ENCODE measurements around the gene KMT2C. TPM values are rescaled to one million over a fixed set of nuclear protein-coding genes. Genes with fewer than 3 reads are reported as not detected.
A peak's percentile ranks its signal among the peaks of the same experiment; 100 is the strongest.

The KMT2C gene
- total RNA-seq, 1 experiment from 2014 or later, result 45.4 TPM

DNA sequence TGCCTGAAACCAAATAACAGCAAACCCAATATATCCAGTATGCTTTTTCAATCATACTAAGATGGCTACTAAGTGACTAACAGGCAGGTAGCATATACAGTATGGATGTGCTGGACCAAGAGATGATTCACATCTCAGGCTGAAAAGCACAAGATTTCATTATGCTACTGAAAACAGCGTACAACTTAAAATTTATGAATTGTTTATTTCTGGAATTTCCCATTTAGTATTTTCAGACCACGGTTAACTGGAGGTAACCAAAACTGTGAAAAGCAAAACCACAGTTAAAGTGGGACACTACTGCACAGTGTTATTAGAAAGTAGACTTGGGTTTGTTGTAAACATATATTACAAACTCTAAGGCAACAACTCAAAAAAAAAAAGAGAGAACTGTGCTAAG lies 91.5 kb downstream of the KMT2C start:
- ATAC-seq (no peak), DNase-seq (ENCODE audit: low spot score) (no peak)
- H3K9me3 Mint-ChIP-seq, result peaks cover 13% of the 10 kb centered on the region
- H3K27ac Mint-ChIP-seq, result no peak overlapping the region
- no peak overlapping the region for H3K4me3 Mint-ChIP-seq
- TF ChIP-seq CDX4 (CRISPR knock-in tag; IDR thresholded peaks at IDR 0.05; ENCODE audit: borderline replicate concordance), result no peak
- no peak for TF ChIP-seq NR3C1 (CRISPR knock-in tag; conservative IDR thresholded peaks at IDR 0.05; ENCODE audit: low read depth)
- TF ChIP-seq STAT6 (CRISPR knock-in tag; conservative IDR thresholded peaks at IDR 0.05; ENCODE audit: low read depth), result no peak
- no peak for TF ChIP-seq FOXP1 (CRISPR knock-in tag; IDR thresholded peaks at IDR 0.05; ENCODE audit: borderline replicate concordance)
- TF ChIP-seq, protein P1, sequence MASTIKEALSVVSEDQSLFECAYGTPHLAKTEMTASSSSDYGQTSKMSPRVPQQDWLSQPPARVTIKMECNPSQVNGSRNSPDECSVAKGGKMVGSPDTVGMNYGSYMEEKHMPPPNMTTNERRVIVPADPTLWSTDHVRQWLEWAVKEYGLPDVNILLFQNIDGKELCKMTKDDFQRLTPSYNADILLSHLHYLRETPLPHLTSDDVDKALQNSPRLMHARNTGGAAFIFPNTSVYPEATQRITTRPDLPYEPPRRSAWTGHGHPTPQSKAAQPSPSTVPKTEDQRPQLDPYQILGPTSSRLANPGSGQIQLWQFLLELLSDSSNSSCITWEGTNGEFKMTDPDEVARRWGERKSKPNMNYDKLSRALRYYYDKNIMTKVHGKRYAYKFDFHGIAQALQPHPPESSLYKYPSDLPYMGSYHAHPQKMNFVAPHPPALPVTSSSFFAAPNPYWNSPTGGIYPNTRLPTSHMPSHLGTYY (CRISPR knock-in tag; IDR thresholded peaks at IDR 0.05), result no peak
- TF ChIP-seq, protein P2, sequence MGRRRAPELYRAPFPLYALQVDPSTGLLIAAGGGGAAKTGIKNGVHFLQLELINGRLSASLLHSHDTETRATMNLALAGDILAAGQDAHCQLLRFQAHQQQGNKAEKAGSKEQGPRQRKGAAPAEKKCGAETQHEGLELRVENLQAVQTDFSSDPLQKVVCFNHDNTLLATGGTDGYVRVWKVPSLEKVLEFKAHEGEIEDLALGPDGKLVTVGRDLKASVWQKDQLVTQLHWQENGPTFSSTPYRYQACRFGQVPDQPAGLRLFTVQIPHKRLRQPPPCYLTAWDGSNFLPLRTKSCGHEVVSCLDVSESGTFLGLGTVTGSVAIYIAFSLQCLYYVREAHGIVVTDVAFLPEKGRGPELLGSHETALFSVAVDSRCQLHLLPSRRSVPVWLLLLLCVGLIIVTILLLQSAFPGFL (CRISPR knock-in tag; IDR thresholded peaks at IDR 0.05; ENCODE audit: borderline replicate concordance), result no peak
- no peak for TF ChIP-seq ZNF532 (CRISPR knock-in tag; IDR thresholded peaks at IDR 0.05; ENCODE audit: borderline replicate concordance)
- no peak for TF ChIP-seq KAT7 (CRISPR knock-in tag; IDR thresholded peaks at IDR 0.05; ENCODE audit: borderline replicate concordance)
- TF ChIP-seq, protein P3, sequence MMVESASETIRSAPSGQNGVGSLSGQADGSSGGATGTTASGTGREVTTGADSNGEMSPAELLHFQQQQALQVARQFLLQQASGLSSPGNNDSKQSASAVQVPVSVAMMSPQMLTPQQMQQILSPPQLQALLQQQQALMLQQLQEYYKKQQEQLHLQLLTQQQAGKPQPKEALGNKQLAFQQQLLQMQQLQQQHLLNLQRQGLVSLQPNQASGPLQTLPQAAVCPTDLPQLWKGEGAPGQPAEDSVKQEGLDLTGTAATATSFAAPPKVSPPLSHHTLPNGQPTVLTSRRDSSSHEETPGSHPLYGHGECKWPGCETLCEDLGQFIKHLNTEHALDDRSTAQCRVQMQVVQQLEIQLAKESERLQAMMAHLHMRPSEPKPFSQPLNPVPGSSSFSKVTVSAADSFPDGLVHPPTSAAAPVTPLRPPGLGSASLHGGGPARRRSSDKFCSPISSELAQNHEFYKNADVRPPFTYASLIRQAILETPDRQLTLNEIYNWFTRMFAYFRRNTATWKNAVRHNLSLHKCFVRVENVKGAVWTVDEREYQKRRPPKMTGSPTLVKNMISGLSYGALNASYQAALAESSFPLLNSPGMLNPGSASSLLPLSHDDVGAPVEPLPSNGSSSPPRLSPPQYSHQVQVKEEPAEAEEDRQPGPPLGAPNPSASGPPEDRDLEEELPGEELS (CRISPR knock-in tag; IDR thresholded peaks at IDR 0.05), result no peak
- TF ChIP-seq ATF3 (CRISPR knock-in tag; conservative IDR thresholded peaks at IDR 0.05), result no peak
- ChIA-PET CTCF (no interaction called here), POLR2A (no interaction called here)
- H3K36me3 Mint-ChIP-seq, result peaks cover 16% of the 10 kb centered on the region
- H3K27me3 Mint-ChIP-seq (ENCODE audit: low read depth), result no peaks in the 10 kb centered on the region
- no peaks in the 10 kb centered on the region for H3K4me1 Mint-ChIP-seq

- CTCF ChIA-PET, result interaction anchor here (0.6 to 2.1 kb wide), 3 partner anchors 26 to 364 kb away, joined by 3 to 6 read pairs (median 3); no protein-coding TSS in a partner anchor
- H3K27me3 Mint-ChIP-seq (ENCODE audit: low read depth), result no peaks in the 10 kb centered on the region
- TF ChIP-seq ZNF532 (CRISPR knock-in tag; IDR thresholded peaks at IDR 0.05; ENCODE audit: borderline replicate concordance), result no peak
- TF ChIP-seq HMGA2 (CRISPR knock-in tag; IDR thresholded peaks at IDR 0.05), result no peak
- no peak for TF ChIP-seq NFYB (CRISPR knock-in tag; conservative IDR thresholded peaks at IDR 0.05; ENCODE audit: low read depth)
- TF ChIP-seq CREB1 (CRISPR knock-in tag; IDR thresholded peaks at IDR 0.05), result no peak
- no peak for TF ChIP-seq FOXK1 (CRISPR knock-in tag; IDR thresholded peaks at IDR 0.05)
- TF ChIP-seq ZNF671 (CRISPR knock-in tag; IDR thresholded peaks at IDR 0.05), result no peak
- TF ChIP-seq TP53 (CRISPR knock-in tag; IDR thresholded peaks at IDR 0.05), result no peak
- TF ChIP-seq MXD4 (CRISPR knock-in tag; IDR thresholded peaks at IDR 0.05; ENCODE audit: borderline replicate concordance), result no peak
Measured at GRCh38 chr7:152342796-152343195, 93.0 kb downstream of the KMT2C start.

More at GRCh38 chr7:152342796-152343195, 93.0 kb downstream of the KMT2C start:
- Mint-ChIP-seq H3K9me3 (peaks cover 2% of the 10 kb centered on the region), H3K4me1 (no peaks in the 10 kb centered on the region), H3K4me3 (no peak overlapping the region), H3K36me3 (peaks cover 5% of the 10 kb centered on the region), H3K27ac (0 out of 2 replicates have a peak overlapping the region, but pooled peaks have one; percentile 1)
- POLR2A ChIA-PET, result no interaction called here
- no peak; the same call in 1 of the 2 replicates for ATAC-seq
- no peak for DNase-seq (ENCODE audit: low spot score)
